Activated CD4-positive, alpha-beta memory T cell treated with anti-CD3 and anti-CD28 coated beads, Interleukin-2, amount 10 ng/mL, durations not matched to agents 7 days and 5 days (primary cell): Measurements from ENCODE around the gene ANKRD37. TPM values are rescaled to one million over a fixed set of nuclear protein-coding genes. Genes with fewer than 3 reads are reported as not detected.

Source experiments
- CTCF ChIA-PET: fragments of 350-600 bp; sonication (Branson Sonifier 250); formaldehyde crosslinking; loops from one replicate; lab custom pipeline; 2021; ENCODE audit warnings: antibody characterized with exemption, inconsistent platforms; lab: Charles Lee
- POLR2A ChIA-PET: fragments of 350-600 bp; sonication (Branson Sonifier 250); formaldehyde crosslinking; loops from one replicate; lab custom pipeline; 2021; ENCODE audit warnings: antibody characterized with exemption; lab: Charles Lee
- DNase-seq: peaks from one replicate; pipeline ENCODE4 v3.0.0-alpha.2; 2020
- H3K27ac Mint-ChIP-seq: one replicate; pipeline ENCODE4 v1.8.0; 2021; ENCODE audit warnings: mild to moderate bottlenecking, mixed read lengths
- H3K27me3 Mint-ChIP-seq: one replicate; pipeline ENCODE4 v1.8.0; 2021; ENCODE audit warnings: mixed read lengths
- H3K36me3 Mint-ChIP-seq: one replicate; pipeline ENCODE4 v1.8.0; 2021; ENCODE audit warnings: low read depth, mixed read lengths
- H3K4me1 Mint-ChIP-seq: one replicate; pipeline ENCODE4 v1.8.0; 2021; ENCODE audit warnings: mixed read lengths
- H3K4me3 Mint-ChIP-seq: one replicate; pipeline ENCODE4 v1.8.0; 2021; ENCODE audit warnings: mild to moderate bottlenecking, mixed read lengths
- H3K9me3 Mint-ChIP-seq: one replicate; pipeline ENCODE4 v1.8.0; 2021; ENCODE audit warnings: mixed read lengths
- total RNA-seq, 2 experiments: library from RNA; stranded (reverse); gene quantifications; one replicate each; pipeline ENCODE4 v1.2.3, GENCODE V29; 2021

The ANKRD37 gene
- total RNA-seq, 2 experiments from 2014 or later, result 16.0 to 16.1 TPM

- H3K4me1 Mint-ChIP-seq, result peaks cover 18% of the 10 kb centered on the region
- no peak overlapping the region for H3K4me3 Mint-ChIP-seq
- no peaks in the 10 kb centered on the region for H3K36me3 Mint-ChIP-seq
- CTCF ChIA-PET, result no interaction called here
- no peak for DNase-seq
- POLR2A ChIA-PET, result no interaction called here
- peaks cover 2% of the 10 kb centered on the region for H3K9me3 Mint-ChIP-seq
- no peaks in the 10 kb centered on the region for H3K27me3 Mint-ChIP-seq
- H3K27ac Mint-ChIP-seq, result no peak overlapping the region
Measured at GRCh38 chr4:185383451-185383850, 13.2 kb upstream of the ANKRD37 start.

GRCh38 chr4:185384061-185384460 is 12.6 kb upstream of the ANKRD37 start:
- ChIA-PET CTCF (interaction anchor here (0.6 to 1.2 kb wide), 2 partner anchors 10 to 42 kb away, joined by 3 to 4 read pairs; no protein-coding TSS in a partner anchor), POLR2A (interaction anchor here (1.9 kb wide), 1 partner anchor 11 kb away, joined by 6 read pairs; the partner anchor contains the start of gene LRP2BP)
- no peak overlapping the region for H3K4me3 Mint-ChIP-seq
- no peak for DNase-seq
- H3K27ac Mint-ChIP-seq, result no peak overlapping the region
- no peaks in the 10 kb centered on the region for H3K36me3 Mint-ChIP-seq
- H3K4me1 Mint-ChIP-seq, result peaks cover 18% of the 10 kb centered on the region
- peaks cover 2% of the 10 kb centered on the region for H3K9me3 Mint-ChIP-seq
- H3K27me3 Mint-ChIP-seq, result no peaks in the 10 kb centered on the region

DNA sequence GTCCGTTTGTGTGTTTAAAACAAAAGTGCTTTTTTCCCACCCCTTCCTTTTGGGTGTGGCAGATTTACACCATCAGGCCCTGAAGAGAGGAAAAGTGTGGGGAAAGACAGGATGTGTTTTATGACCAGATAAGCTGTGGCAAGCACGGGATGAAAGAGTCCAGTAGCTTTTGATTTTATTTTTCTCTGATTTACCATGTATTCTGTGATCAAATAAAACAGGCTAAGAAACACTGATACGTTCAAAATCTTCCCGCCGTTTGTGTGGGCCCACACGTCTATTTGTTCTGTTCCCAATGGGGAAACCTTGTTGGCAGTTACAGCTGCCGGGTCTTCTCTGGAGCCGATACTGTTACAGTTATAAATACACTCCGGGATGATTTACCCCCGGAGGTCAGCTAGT is 11.7 kb upstream of the ANKRD37 start:
- Mint-ChIP-seq H3K9me3 (peaks cover 2% of the 10 kb centered on the region), H3K27me3 (no peaks in the 10 kb centered on the region), H3K27ac (no peak overlapping the region), H3K36me3 (no peaks in the 10 kb centered on the region), H3K4me1 (peaks cover 18% of the 10 kb centered on the region), H3K4me3 (no peak overlapping the region)
- ChIA-PET POLR2A (interaction anchor here (1.1 to 1.9 kb wide), 2 partner anchors 10 to 172 kb away, joined by 3 to 6 read pairs; partner anchors contain the start of gene LRP2BP), CTCF (interaction anchor here (0.6 to 1.2 kb wide), 4 partner anchors 9 to 64 kb away, joined by 3 to 4 read pairs (median 3); no protein-coding TSS in a partner anchor)
- no peak for DNase-seq

- ChIA-PET CTCF (no interaction called here), POLR2A (no interaction called here)
- Mint-ChIP-seq H3K27ac (no peak overlapping the region), H3K27me3 (no peaks in the 10 kb centered on the region), H3K36me3 (peaks cover 3% of the 10 kb centered on the region), H3K4me3 (no peak overlapping the region), H3K9me3 (no peaks in the 10 kb centered on the region), H3K4me1 (peaks cover 18% of the 10 kb centered on the region)
- no peak for DNase-seq
Measured at GRCh38 chr4:185387957-185388356, 8.7 kb upstream of the ANKRD37 start.

- ChIA-PET POLR2A (no interaction called here), CTCF (no interaction called here)
- H3K27me3 Mint-ChIP-seq, result no peaks in the 10 kb centered on the region
- peaks cover 21% of the 10 kb centered on the region for H3K4me1 Mint-ChIP-seq
- H3K27ac Mint-ChIP-seq, result no peak overlapping the region
- no peaks in the 10 kb centered on the region for H3K9me3 Mint-ChIP-seq
- H3K4me3 Mint-ChIP-seq, result no peak overlapping the region
- no peak for DNase-seq
- peaks cover 7% of the 10 kb centered on the region for H3K36me3 Mint-ChIP-seq
Measured at GRCh38 chr4:185390941-185391340, 5.7 kb upstream of the ANKRD37 start.

DNA sequence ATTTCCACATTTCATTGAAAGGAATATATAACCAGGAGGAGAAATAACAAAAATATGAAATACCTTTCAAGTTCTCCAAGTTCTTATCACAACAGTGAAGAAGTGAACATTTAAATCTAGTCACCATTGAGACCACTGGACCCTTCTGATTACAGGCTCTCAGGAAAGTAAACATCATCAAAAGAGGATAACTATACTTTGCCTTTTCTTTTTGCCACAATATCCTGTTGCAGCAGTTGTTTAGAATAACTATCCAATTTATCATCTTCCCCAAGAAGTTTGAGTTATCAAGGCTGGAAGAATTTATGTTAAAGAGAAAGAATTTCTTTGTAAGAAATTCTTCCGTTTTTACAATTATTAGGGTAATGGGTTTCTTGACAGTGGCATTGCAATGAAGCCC is 4.5 kb upstream of the ANKRD37 start:
- Mint-ChIP-seq H3K27me3 (no peaks in the 10 kb centered on the region), H3K4me3 (no peak overlapping the region), H3K27ac (no peak overlapping the region), H3K9me3 (no peaks in the 10 kb centered on the region), H3K4me1 (peaks cover 23% of the 10 kb centered on the region), H3K36me3 (peaks cover 12% of the 10 kb centered on the region)
- ChIA-PET CTCF (no interaction called here), POLR2A (no interaction called here)
- DNase-seq, result no peak

GRCh38 chr4:185394568-185395237 is 1.9 kb upstream of the ANKRD37 start:
- Mint-ChIP-seq H3K27ac (peak overlapping the region; percentile 92), H3K9me3 (no peaks in the 10 kb centered on the region), H3K27me3 (no peaks in the 10 kb centered on the region), H3K4me1 (peaks cover 47% of the 10 kb centered on the region), H3K4me3 (peak overlapping the region; percentile 84), H3K36me3 (peaks cover 35% of the 10 kb centered on the region)
- ChIA-PET POLR2A (interaction anchor here (1.0 to 4.3 kb wide), 10 partner anchors 8 to 746 kb away, joined by 3 to 47 read pairs (median 5); partner anchors contain the start of genes CENPU, CFAP97, SNX25 and UFSP2), CTCF (interaction anchor here (1.2 to 1.7 kb wide), 3 partner anchors 10 to 31 kb away, joined by 3 to 4 read pairs (median 4); partner anchors contain the start of gene UFSP2)
- no peak for DNase-seq

DNA sequence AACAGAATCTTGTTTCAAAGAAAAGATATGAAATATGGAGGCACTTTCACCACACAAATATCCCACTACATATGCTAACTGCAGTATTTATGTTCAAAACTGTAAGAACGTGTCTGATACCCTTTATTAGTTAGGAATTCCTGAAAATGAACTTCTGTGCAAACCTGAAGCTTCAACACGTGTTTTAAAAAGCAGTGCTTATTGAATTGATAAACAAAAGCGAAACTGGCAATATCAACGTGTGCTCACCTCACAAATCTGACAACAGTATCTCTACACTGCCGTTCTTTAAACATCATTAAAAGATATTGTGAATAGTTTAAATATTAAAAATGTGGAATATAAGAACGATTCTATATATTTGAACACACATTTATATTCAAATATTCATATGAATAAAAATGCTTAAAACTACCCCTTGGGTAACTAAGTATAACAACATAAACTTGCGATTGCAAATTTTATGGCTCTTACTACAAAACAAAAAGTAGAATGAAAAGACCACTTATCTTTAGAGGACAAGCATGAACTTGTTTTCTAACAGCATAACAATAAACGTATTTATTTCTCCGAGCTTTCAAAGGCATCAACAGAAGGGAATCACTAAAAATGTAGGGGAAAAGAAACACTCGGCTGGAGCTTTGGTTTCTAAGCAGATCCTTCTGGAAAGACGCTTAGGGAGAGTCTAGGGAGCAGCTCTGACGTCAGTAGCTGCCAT is 1.2 kb upstream of the ANKRD37 start, which contains the start of gene LRP2BP:
TSS of gene LRP2BP (minus strand) at position 687 of the 718 bp plus-strand sequence. CDS start 17,738 bp downstream, outside the sequence.
- peak within 1 kb of the TSS; percentile 92 for H3K27ac Mint-ChIP-seq
- H3K4me1 Mint-ChIP-seq, result peaks cover 52% of the 10 kb centered on the region
- POLR2A ChIA-PET, result interaction anchor here (1.0 to 4.3 kb wide), 15 partner anchors 9 to 747 kb away, joined by 3 to 47 read pairs (median 5); partner anchors contain the start of genes CENPU, CFAP97, SLC25A4 and SNX25
- peaks cover 42% of the 10 kb centered on the region for H3K36me3 Mint-ChIP-seq
- CTCF ChIA-PET, result interaction anchor here (1.2 to 1.9 kb wide), 5 partner anchors 11 to 203 kb away, joined by 3 to 4 read pairs (median 4); partner anchors contain the start of genes SNX25 and UFSP2
- H3K9me3 Mint-ChIP-seq, result no peaks in the 10 kb centered on the region
- H3K4me3 Mint-ChIP-seq, result peak within 1 kb of the TSS; percentile 84
- no peak for DNase-seq
- no peaks in the 10 kb centered on the region for H3K27me3 Mint-ChIP-seq

DNA sequence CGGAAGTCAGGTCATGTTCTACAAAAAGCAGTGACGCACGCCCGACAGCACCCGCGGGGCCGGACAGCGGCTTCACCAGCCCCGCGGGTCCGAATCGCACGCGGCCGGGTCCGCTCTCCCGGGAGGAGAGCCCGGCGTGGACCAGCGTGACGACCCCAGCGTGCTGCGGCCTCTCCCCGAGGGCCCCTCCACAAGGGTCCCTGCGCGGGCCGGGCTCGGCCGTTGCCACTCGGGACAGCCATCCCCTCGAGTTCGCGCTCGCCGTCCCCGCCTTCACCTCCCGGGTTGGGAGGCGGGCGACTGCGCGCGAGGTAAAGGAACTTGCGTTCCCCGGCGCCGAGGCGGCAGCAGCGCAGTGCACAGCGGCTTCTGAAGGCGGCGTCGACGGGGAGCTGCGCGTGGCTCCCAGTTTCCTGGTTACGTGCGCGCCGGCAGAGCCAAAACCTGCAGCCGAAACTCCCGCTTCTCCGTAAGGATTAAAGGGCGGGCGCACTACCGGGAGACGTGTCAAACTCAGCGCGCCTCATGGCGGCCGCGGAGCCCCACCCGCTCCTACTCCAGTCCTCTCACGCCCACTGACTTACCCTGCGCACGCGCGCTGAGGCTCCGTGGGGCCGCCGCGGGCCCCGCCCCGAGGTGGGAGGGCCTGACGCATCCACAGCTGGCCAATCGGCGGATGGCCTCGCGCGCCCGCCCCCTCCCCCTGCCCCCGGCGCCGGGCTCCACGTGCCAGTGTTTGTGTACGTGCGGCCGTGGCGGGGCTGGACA is 501 bp upstream of the ANKRD37 start:
- peaks cover 52% of the 10 kb centered on the region for H3K4me1 Mint-ChIP-seq
- CTCF ChIA-PET, result interaction anchor here (0.7 to 1.9 kb wide), 5 partner anchors 9 to 212 kb away, joined by 3 to 4 read pairs (median 4); partner anchors contain the start of genes SNX25 and UFSP2
- peaks cover 44% of the 10 kb centered on the region for H3K36me3 Mint-ChIP-seq

DNA sequence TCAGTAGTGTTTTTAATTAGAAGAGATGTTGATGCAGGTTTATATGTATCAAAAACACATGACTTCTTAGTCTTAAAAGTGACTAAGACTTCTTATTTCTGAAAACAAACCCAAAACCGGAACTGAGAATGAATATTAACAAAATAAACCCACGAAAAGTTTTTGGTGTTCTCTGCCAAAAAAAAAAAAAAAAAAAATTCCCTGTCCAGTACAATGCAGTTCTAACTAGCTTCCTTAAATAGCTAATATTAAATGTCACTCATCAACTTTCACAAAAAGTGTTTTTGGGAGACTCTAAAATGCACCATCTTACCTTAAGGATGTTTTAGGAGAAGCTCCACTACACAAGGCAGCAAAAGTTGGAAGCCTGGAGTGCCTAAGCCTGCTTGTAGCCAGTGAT is 2.0 kb downstream of the ANKRD37 start:
- no peaks in the 10 kb centered on the region for H3K9me3 Mint-ChIP-seq
- peak overlapping the region; percentile 17 for H3K4me3 Mint-ChIP-seq
- ChIA-PET CTCF (no interaction called here), POLR2A (interaction anchor here (0.6 kb wide), 1 partner anchor 547 kb away, joined by 4 read pairs; no protein-coding TSS in a partner anchor)
- no peaks in the 10 kb centered on the region for H3K27me3 Mint-ChIP-seq
- no peak for DNase-seq
- peaks cover 48% of the 10 kb centered on the region for H3K4me1 Mint-ChIP-seq
- H3K36me3 Mint-ChIP-seq, result peaks cover 61% of the 10 kb centered on the region
- H3K27ac Mint-ChIP-seq, result no peak overlapping the region

More for the DNA sequence above, 501 bp upstream of the ANKRD37 start:
- Mint-ChIP-seq H3K4me3 (peak overlapping the region; percentile 84), H3K9me3 (no peaks in the 10 kb centered on the region), H3K27me3 (no peaks in the 10 kb centered on the region), H3K27ac (peak overlapping the region; percentile 92)
- POLR2A ChIA-PET, result interaction anchor here (0.6 to 4.3 kb wide), 17 partner anchors 8 to 747 kb away, joined by 3 to 47 read pairs (median 4); partner anchors contain the start of genes SLC25A4, SNX25 and UFSP2
- DNase-seq, result peak; percentile 97

DNA sequence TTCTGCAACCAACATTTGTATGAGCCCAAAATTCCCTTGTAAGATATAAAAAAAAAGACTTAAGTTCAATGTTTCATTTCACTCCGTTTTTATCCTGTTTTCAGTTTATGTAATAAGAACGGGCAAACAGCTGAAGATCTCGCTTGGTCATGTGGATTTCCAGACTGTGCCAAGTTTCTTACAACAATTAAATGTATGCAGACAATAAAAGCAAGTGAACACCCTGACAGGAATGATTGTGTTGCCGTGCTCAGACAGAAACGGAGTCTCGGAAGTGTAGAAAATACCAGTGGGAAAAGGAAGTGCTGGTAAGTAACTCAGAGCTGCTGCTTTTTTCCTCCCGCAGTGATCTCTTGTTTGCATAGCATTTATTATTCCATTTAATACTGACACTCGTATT is 2.8 kb downstream of the ANKRD37 start:
- H3K36me3 Mint-ChIP-seq, result peaks cover 59% of the 10 kb centered on the region

GRCh38 chr4:185404031-185404430 is 7.4 kb downstream of the ANKRD37 start:
- no peak overlapping the region for H3K27ac Mint-ChIP-seq
- peaks cover 54% of the 10 kb centered on the region for H3K36me3 Mint-ChIP-seq
- H3K9me3 Mint-ChIP-seq, result no peaks in the 10 kb centered on the region
- no peaks in the 10 kb centered on the region for H3K27me3 Mint-ChIP-seq
- no peak overlapping the region for H3K4me3 Mint-ChIP-seq
- DNase-seq, result no peak
- ChIA-PET POLR2A (interaction anchor here (1.1 to 1.3 kb wide), 2 partner anchors 7 to 8 kb away, joined by 3 read pairs; partner anchors contain the start of genes ANKRD37 and LRP2BP), CTCF (interaction anchor here (1.9 kb wide), 1 partner anchor 21 kb away, joined by 5 read pairs; the partner anchor contains the start of gene UFSP2)
- H3K4me1 Mint-ChIP-seq, result peaks cover 18% of the 10 kb centered on the region

More for the DNA sequence above, 2.8 kb downstream of the ANKRD37 start:
- DNase-seq, result no peak
- Mint-ChIP-seq H3K27me3 (no peaks in the 10 kb centered on the region), H3K27ac (no peak overlapping the region), H3K4me1 (peaks cover 41% of the 10 kb centered on the region), H3K9me3 (no peaks in the 10 kb centered on the region), H3K4me3 (no peak overlapping the region)
- CTCF ChIA-PET, result no interaction called here
- POLR2A ChIA-PET, result no interaction called here
